Measurements from ENCODE around the gene CDC16. TPM values are rescaled to one million over a fixed set of nuclear protein-coding genes. Genes with fewer than 3 reads are reported as not detected.

Gene CDC16
- total RNA-seq, 1 donor from 2014 or later, result 104 TPM

DNA sequence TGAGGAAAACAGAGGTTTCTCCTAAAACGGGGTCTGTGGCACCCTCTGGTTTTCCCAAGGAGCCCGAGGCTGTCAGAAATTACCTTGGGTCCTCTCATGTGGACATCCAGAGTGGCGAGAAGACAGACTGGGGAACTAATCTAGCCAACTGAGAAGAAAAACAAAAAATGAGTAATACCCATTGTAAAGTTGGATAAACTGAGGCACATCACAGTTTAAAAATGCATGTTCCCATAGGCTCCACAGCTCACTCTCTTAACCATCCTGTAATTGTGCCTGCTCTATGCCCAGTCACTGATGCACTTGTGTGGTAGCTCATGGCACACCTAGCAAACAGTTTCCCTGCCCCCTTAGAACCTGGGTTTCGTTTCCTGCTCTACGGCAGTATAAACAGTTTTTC, 31.5 kb downstream of the CDC16 start:
- no peaks in the 10 kb centered on the region for H3K9me3 Mint-ChIP-seq (ENCODE audit: low read depth)
- no peak for TF ChIP-seq CTCF (IDR thresholded peaks at IDR 0.05; ENCODE audit: unreplicated experiment)
- no peaks in the 10 kb centered on the region for H3K27me3 Mint-ChIP-seq
- no peak for DNase-seq (ENCODE audit: low spot score, unreplicated experiment)
- H3K4me3 Mint-ChIP-seq (ENCODE audit: low read depth), result no peak overlapping the region
- no peaks in the 10 kb centered on the region for H3K4me1 Mint-ChIP-seq (ENCODE audit: low read depth)
- no peak overlapping the region for H3K27ac Mint-ChIP-seq
- H3K36me3 Mint-ChIP-seq (ENCODE audit: insufficient read depth), result peaks cover 37% of the 10 kb centered on the region

- no peak for TF ChIP-seq CTCF (IDR thresholded peaks at IDR 0.05; ENCODE audit: unreplicated experiment)
- Mint-ChIP-seq H3K27ac (no peak overlapping the region), H3K4me1 (ENCODE audit: low read depth) (no peaks in the 10 kb centered on the region), H3K9me3 (ENCODE audit: low read depth) (no peaks in the 10 kb centered on the region), H3K27me3 (no peaks in the 10 kb centered on the region), H3K36me3 (ENCODE audit: insufficient read depth) (peaks cover 43% of the 10 kb centered on the region), H3K4me3 (ENCODE audit: low read depth) (no peak overlapping the region)
- no peak for DNase-seq (ENCODE audit: low spot score, unreplicated experiment)
These were observed 33.9 kb downstream of the CDC16 start for GRCh38 chr13:114268344-114269280.

DNA sequence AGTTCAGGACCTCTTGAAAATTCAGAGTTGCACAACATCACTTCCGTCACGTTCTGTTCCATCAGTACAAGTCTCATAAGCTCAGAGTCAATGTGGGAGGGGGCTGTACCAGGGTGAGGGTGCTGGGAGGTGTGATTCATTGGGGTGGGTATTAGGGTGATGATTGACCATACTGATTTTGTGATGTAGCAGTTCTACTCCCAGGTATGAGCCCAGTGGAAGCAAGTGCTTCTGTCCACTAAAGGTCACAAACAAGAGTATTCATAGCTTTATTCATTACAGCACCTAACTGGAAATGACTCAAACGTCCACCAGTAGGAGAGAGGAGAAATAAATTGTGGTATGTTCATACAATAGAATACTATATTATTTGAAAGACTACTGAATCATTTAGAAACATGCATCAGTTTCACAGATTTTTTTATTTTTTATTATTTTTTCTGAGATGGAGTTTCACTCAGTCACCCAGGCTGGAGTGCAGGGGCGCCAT, 34.6 kb downstream of the CDC16 start:
- TF ChIP-seq CTCF (IDR thresholded peaks at IDR 0.05; ENCODE audit: unreplicated experiment), result no peak
- H3K27me3 Mint-ChIP-seq, result no peaks in the 10 kb centered on the region
- H3K36me3 Mint-ChIP-seq (ENCODE audit: insufficient read depth), result peaks cover 42% of the 10 kb centered on the region
- H3K4me1 Mint-ChIP-seq (ENCODE audit: low read depth), result no peaks in the 10 kb centered on the region
- H3K27ac Mint-ChIP-seq, result no peak overlapping the region
- no peak for DNase-seq (ENCODE audit: low spot score, unreplicated experiment)
- H3K9me3 Mint-ChIP-seq (ENCODE audit: low read depth), result no peaks in the 10 kb centered on the region
- H3K4me3 Mint-ChIP-seq (ENCODE audit: low read depth), result no peak overlapping the region

- H3K27ac Mint-ChIP-seq, result no peak overlapping the region
- no peaks in the 10 kb centered on the region for H3K27me3 Mint-ChIP-seq
- H3K36me3 Mint-ChIP-seq (ENCODE audit: insufficient read depth), result peaks cover 36% of the 10 kb centered on the region
- DNase-seq (ENCODE audit: low spot score, unreplicated experiment), result no peak
- no peak for TF ChIP-seq CTCF (IDR thresholded peaks at IDR 0.05; ENCODE audit: unreplicated experiment)
- no peaks in the 10 kb centered on the region for H3K9me3 Mint-ChIP-seq (ENCODE audit: low read depth)
- H3K4me3 Mint-ChIP-seq (ENCODE audit: low read depth), result no peak overlapping the region
- peaks cover 2% of the 10 kb centered on the region for H3K4me1 Mint-ChIP-seq (ENCODE audit: low read depth)
These were observed 38.3 kb downstream of the CDC16 start for GRCh38 chr13:114272977-114273376.

DNA sequence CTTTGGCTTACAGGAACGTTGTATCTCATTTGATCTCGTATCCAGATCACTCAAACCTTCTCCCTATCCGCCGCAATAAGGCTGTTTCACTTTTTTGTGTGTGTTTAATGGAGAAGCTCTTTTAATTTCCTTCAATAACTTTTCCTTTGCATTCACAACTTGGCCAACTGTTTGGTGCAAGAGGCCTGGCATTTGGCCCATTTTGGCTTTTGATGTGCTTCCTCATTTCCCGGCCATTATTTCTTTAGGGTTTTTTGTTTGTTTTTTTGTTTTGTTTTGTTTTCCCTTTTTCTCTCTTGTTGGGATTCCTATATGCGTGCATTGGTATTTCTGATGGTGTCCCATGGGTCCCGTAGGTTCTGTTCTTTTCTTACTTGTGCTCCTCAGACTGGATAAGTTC, 40.6 kb downstream of the CDC16 start:
- Mint-ChIP-seq H3K36me3 (ENCODE audit: insufficient read depth) (peaks cover 27% of the 10 kb centered on the region), H3K9me3 (ENCODE audit: low read depth) (no peaks in the 10 kb centered on the region)

More for the DNA sequence above, 40.6 kb downstream of the CDC16 start:
- H3K27ac Mint-ChIP-seq, result no peak overlapping the region
- no peak for TF ChIP-seq CTCF (IDR thresholded peaks at IDR 0.05; ENCODE audit: unreplicated experiment)
- DNase-seq (ENCODE audit: low spot score, unreplicated experiment), result no peak
- peaks cover 14% of the 10 kb centered on the region for H3K4me1 Mint-ChIP-seq (ENCODE audit: low read depth)
- no peak overlapping the region for H3K4me3 Mint-ChIP-seq (ENCODE audit: low read depth)
- H3K27me3 Mint-ChIP-seq, result no peaks in the 10 kb centered on the region
